GM23248 (cell line): ENCODE data around the gene SPPL3. TPM values are rescaled to one million over a fixed set of nuclear protein-coding genes. Genes with fewer than 3 reads are reported as not detected.

Source experiments
- DNase-seq: peaks from one replicate; pipeline ENCODE4 v3.0.0-alpha.2; 2015
- H2AFZ ChIP-seq: fragments of 200-600 bp; sonication (generic); 2 replicates; pipeline ENCODE4 v1.6.1; 2016; ENCODE audit warnings: antibody characterized with exemption
- H3F3A ChIP-seq: fragments of 200-600 bp; sonication (generic); 2 replicates; pipeline ENCODE4 v1.6.1; 2016; ENCODE audit warnings: mild to moderate bottlenecking, antibody characterized with exemption, mixed run types; ENCODE audit not compliant: insufficient read depth
- H3K27ac ChIP-seq: fragments of 200-600 bp; sonication (generic); 2 replicates; pipeline ENCODE4 v1.5.1; 2016; ENCODE audit warnings: mild to moderate bottlenecking
- H3K27me3 ChIP-seq: fragments of 200-600 bp; sonication (generic); replicated peaks from 2 replicates; pipeline ENCODE4 v1.6.1; 2016; ENCODE audit warnings: mild to moderate bottlenecking; ENCODE audit not compliant: insufficient read depth
- H3K36me3 ChIP-seq: fragments of 200-600 bp; sonication (generic); 2 replicates; pipeline ENCODE4 v1.6.1; 2016; ENCODE audit warnings: low read depth, mild to moderate bottlenecking
- H3K4me1 ChIP-seq: fragments of 200-600 bp; sonication (generic); 2 replicates; pipeline ENCODE4 v1.6.1; 2016; ENCODE audit warnings: mild to moderate bottlenecking; ENCODE audit not compliant: insufficient read depth
- H3K4me2 ChIP-seq: fragments of 200-600 bp; sonication (generic); one replicate; pipeline ENCODE4 v1.6.1; 2016; ENCODE audit warnings: mild to moderate bottlenecking; ENCODE audit not compliant: unreplicated experiment
- H3K4me3 ChIP-seq: fragments of 200-600 bp; sonication (generic); 2 replicates; pipeline ENCODE4 v1.5.1; 2016; ENCODE audit warnings: mild to moderate bottlenecking
- H3K79me2 ChIP-seq: fragments of 200-600 bp; sonication (generic); 2 replicates; pipeline ENCODE4 v1.6.1; 2016; ENCODE audit warnings: mild to moderate bottlenecking; ENCODE audit not compliant: insufficient read depth
- H3K9ac ChIP-seq: fragments of 200-600 bp; sonication (generic); 2 replicates; pipeline ENCODE4 v1.6.1; 2016; ENCODE audit warnings: mild to moderate bottlenecking
- H3K9me2 ChIP-seq: fragments of 200-600 bp; sonication (generic); 2 replicates; pipeline ENCODE4 v1.6.1; 2016; ENCODE audit warnings: mixed run types, mild to moderate bottlenecking, moderate library complexity; ENCODE audit not compliant: insufficient read depth
- H3K9me3 ChIP-seq: fragments of 200-600 bp; sonication (generic); one replicate; pipeline ENCODE4 v1.6.1; 2017; ENCODE audit warnings: low read depth
- H4K20me1 ChIP-seq: fragments of 200-600 bp; sonication (generic); 2 replicates; pipeline ENCODE4 v1.6.0; 2016; ENCODE audit not compliant: insufficient read depth
- EZH2 ChIP-seq: fragments of 200-600 bp; sonication (generic); IDR thresholded peaks from 2 replicates; pipeline ENCODE4 v1.6.1; 2018; ENCODE audit warnings: antibody characterized with exemption, mild to moderate bottlenecking; ENCODE audit not compliant: insufficient read depth, poor library complexity, severe bottlenecking
- EZH2phosphoT487 ChIP-seq: fragments of 200-600 bp; sonication (generic); IDR thresholded peaks from 2 replicates; pipeline ENCODE4 v1.6.1; 2018; ENCODE audit warnings: antibody characterized with exemption, moderate library complexity, mild to moderate bottlenecking, low read depth; ENCODE audit not compliant: insufficient read depth
- WGBS, 2 experiments: methylation state at CpG; one replicate each; pipeline ENCODE4 v1.1.6; 2015 to 2017; ENCODE audit warnings: low lambda C conversion rate in 2 of 2, low coverage in 1 of 2; ENCODE audit errors: missing lambda C conversion rate in 2 of 2; 5-methylcytosine and 5-hydroxymethylcytosine counted together
- in situ Hi-C: fragments of 300-500 bp; cut with MboI; formaldehyde crosslinking; loops from 2 replicates; pipeline ENCODE4 v1.15.0; 2020
- polyA plus RNA-seq: library from polyadenylated mRNA; unstranded; fragments of >200 nt; fragmentation: Nextera tagmentation; extraction: Ambion mirVana; gene quantifications from 2 replicates; pipeline ENCODE4 v1.2.1, GENCODE V29; 2016
- total RNA-seq: library from RNA; depleted of rRNA; stranded (reverse); fragments of >200 nt; shearing (Covaris generic); gene quantifications from 2 replicates; pipeline ENCODE4 v1.2.3, GENCODE V29; 2014

The SPPL3 gene
- total and polyA plus RNA-seq, 2 experiments from 2014 or later, result 8.1 to 24.8 TPM

GRCh38 chr12:120856980-120857379 lies 47.2 kb downstream of the SPPL3 start:
- no peak for DNase-seq
- WGBS, 2 experiments, result 50 to 56% methylated on average over 2 of the region's 2 CpGs
- 0 out of 2 replicates have a peak, but pooled peaks cover 11% of the 10 kb centered on the region for H3K4me1 ChIP-seq
- H3K36me3 ChIP-seq, result no peaks in the 10 kb centered on the region
- in situ Hi-C loops, result no loop called here
- H3K27ac ChIP-seq, result no peak overlapping the region
- 0 out of 2 replicates have a peak, but pooled peaks cover 4% of the 10 kb centered on the region for H4K20me1 ChIP-seq
- H3K79me2 ChIP-seq, result peaks cover 87% of the 10 kb centered on the region
- TF ChIP-seq EZH2phosphoT487 (no peak), EZH2 (no peak)
- no peak overlapping the region for H3K4me3 ChIP-seq
- no peaks in the 10 kb centered on the region; the same call in 1 of the 2 replicates for H3F3A ChIP-seq
- no peak overlapping the region for H3K9ac ChIP-seq
- no peak overlapping the region for H2AFZ ChIP-seq
- no peak overlapping the region for H3K4me2 ChIP-seq
- H3K27me3 ChIP-seq, result no peaks in the 10 kb centered on the region
- no peaks in the 10 kb centered on the region for H3K9me2 ChIP-seq
- H3K9me3 ChIP-seq, result no peaks in the 10 kb centered on the region

DNA sequence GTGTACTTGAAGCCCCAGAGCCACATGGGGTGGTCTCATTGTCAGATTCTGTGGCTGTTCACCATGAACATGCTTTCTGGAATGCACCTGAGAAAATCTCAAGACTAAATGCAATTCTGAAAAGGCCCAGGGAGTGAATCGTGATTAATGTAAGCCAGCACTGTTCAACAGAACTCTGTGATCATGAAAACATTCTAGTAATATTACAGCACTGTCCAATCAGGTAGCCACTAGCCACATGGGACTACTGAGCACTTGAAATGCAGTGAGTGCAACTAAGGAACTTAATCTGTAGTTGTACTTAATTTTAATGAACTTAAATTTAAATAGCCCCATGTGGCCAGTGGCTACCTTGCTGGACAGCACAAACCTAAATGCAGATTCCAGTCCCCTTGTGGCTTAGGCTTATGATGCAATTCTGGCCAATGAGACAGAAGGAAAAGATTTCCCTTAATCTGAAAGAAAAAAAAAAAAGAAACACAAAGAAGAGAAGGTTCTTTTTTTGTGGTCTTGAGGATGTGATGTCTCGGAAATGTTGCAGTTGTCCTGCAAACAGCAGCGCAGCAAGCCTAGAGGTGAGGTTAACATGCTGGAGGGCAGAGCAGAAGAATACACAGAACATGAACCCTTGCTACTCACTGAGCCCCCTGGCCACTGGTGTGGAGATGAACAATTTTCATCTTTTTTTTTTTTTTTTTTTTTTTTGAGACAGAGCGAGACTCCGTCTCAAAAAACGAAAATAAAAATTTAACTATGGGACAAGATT lies 48.2 kb downstream of the SPPL3 start:
- no peak overlapping the region for H3K27ac ChIP-seq
- H3F3A ChIP-seq, result no peaks in the 10 kb centered on the region; the same call in 1 of the 2 replicates
- peak; percentile 32 for DNase-seq
- H3K4me3 ChIP-seq, result no peak overlapping the region
- no peaks in the 10 kb centered on the region for H3K9me2 ChIP-seq
- TF ChIP-seq EZH2 (no peak), EZH2phosphoT487 (no peak)
- no peaks in the 10 kb centered on the region for H3K27me3 ChIP-seq
- H3K36me3 ChIP-seq, result no peaks in the 10 kb centered on the region
- in situ Hi-C loops, result no loop called here
- H3K9ac ChIP-seq, result no peak overlapping the region
- H3K9me3 ChIP-seq, result no peaks in the 10 kb centered on the region
- peaks cover 88% of the 10 kb centered on the region for H3K79me2 ChIP-seq
- H4K20me1 ChIP-seq, result 0 out of 2 replicates have a peak, but pooled peaks cover 4% of the 10 kb centered on the region
- 95 to 97% methylated on average over 6 of the region's 6 CpGs for WGBS, 2 experiments
- H2AFZ ChIP-seq, result no peak overlapping the region
- H3K4me2 ChIP-seq, result no peak overlapping the region
- 0 out of 2 replicates have a peak, but pooled peaks cover 11% of the 10 kb centered on the region for H3K4me1 ChIP-seq

DNA sequence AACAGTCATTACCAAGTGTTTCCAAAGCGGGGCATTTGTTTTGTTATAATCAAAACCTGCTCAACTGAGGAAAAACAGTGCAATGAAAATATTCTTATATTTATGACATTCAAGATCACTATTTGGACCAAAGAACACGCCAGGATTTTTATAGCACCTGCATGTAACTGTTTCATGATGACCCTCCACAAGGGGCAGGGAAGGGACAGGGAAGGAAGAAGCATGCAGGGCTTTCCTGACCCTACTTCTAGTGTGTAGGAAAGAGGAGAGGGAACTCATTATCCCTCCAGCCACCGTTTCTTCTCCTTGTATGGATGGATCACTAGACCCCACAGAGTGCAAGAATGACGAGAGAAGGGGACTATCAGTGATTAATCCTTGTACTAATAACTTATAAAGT lies 49.4 kb downstream of the SPPL3 start:
- H3K4me2 ChIP-seq, result no peak overlapping the region
- in situ Hi-C loops, result no loop called here
- H3K36me3 ChIP-seq, result no peaks in the 10 kb centered on the region
- peaks cover under 1% of the 10 kb centered on the region; the same call in 1 of the 2 replicates for H3F3A ChIP-seq
- DNase-seq, result no peak
- H3K4me1 ChIP-seq, result 0 out of 2 replicates have a peak, but pooled peaks cover 13% of the 10 kb centered on the region
- H3K4me3 ChIP-seq, result no peak overlapping the region
- no peaks in the 10 kb centered on the region for H3K9me2 ChIP-seq
- no peak overlapping the region for H3K9ac ChIP-seq
- TF ChIP-seq EZH2phosphoT487, result no peak
- no peak for TF ChIP-seq EZH2
- no peaks in the 10 kb centered on the region for H3K27me3 ChIP-seq
- H3K79me2 ChIP-seq, result peaks cover 86% of the 10 kb centered on the region
- H2AFZ ChIP-seq, result no peak overlapping the region
- H4K20me1 ChIP-seq, result 0 out of 2 replicates have a peak, but pooled peaks cover 4% of the 10 kb centered on the region
- no peaks in the 10 kb centered on the region for H3K9me3 ChIP-seq
- no peak overlapping the region for H3K27ac ChIP-seq
- 86 to 90% methylated on average over 4 of the region's 4 CpGs for WGBS, 2 experiments

DNA sequence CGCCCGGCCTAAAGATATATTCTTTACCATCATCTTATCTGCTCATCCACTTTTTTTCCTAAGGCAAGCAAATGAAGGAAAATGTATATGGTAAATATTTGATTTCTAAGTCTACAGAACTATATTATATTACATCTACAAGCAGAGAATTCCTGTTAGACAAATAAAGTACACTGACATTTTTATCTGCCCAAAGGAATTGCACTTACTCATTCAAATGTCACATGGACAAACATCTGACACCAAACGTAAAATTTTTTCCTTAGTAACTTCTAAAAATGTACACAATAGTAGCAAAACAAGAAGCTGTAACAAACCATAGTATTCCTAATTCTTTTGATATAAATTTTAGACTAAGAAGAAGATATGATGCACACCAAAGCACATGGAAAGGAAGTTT lies 51.0 kb downstream of the SPPL3 start:
- H3K4me3 ChIP-seq, result no peak overlapping the region
- WGBS, 2 experiments, result 66 to 69% methylated on average over 3 of the region's 3 CpGs
- in situ Hi-C loops, result no loop called here
- no peak overlapping the region for H3K4me2 ChIP-seq
- no peak overlapping the region for H3K9ac ChIP-seq
- peaks cover 87% of the 10 kb centered on the region for H3K79me2 ChIP-seq
- no peaks in the 10 kb centered on the region for H3K9me3 ChIP-seq
- H3K9me2 ChIP-seq, result no peaks in the 10 kb centered on the region
- peak; percentile 32 for DNase-seq
- 0 out of 2 replicates have a peak, but pooled peaks cover 4% of the 10 kb centered on the region for H4K20me1 ChIP-seq
- H2AFZ ChIP-seq, result no peak overlapping the region
- TF ChIP-seq EZH2 (no peak), EZH2phosphoT487 (no peak)
- no peak overlapping the region for H3K27ac ChIP-seq
- H3K36me3 ChIP-seq, result no peaks in the 10 kb centered on the region
- peaks cover 7% of the 10 kb centered on the region; the same call in 1 of the 2 replicates for H3F3A ChIP-seq
- no peaks in the 10 kb centered on the region for H3K27me3 ChIP-seq
- H3K4me1 ChIP-seq, result peaks cover 19% of the 10 kb centered on the region; the same call in 1 of the 2 replicates
